WTC11 (cell line): ENCODE measurements around the gene PIGR. TPM values are rescaled to one million over a fixed set of nuclear protein-coding genes. Genes with fewer than 3 reads are reported as not detected.

Experiments used
- ATAC-seq: fragments of 200-7000 bp; cut with Tn5 transposase; 2 replicates; pipeline ENCODE4 v1.10.0; 2021; ENCODE audit warnings: mild to moderate bottlenecking, moderate library complexity
- CTCF ChIA-PET: fragments of 300-600 bp; sonication (Branson Sonifier 250); formaldehyde crosslinking; loops from one replicate; lab custom pipeline; 2021; ENCODE audit warnings: antibody characterized with exemption; lab: Charles Lee
- POLR2A ChIA-PET: fragments of 350-600 bp; sonication (Branson Sonifier 250); formaldehyde crosslinking; loops from one replicate; lab custom pipeline; 2021; ENCODE audit warnings: antibody characterized with exemption; lab: Charles Lee
- DNase-seq: peaks from one replicate; pipeline ENCODE4 v3.0.0; 2021; ENCODE audit warnings: low spot score
- H3K27ac Mint-ChIP-seq: 2 replicates; pipeline ENCODE4 v1.8.0; 2021; ENCODE audit warnings: mixed read lengths
- H3K27me3 Mint-ChIP-seq: 2 replicates; pipeline ENCODE4 v1.8.0; 2021; ENCODE audit warnings: low read depth, mild to moderate bottlenecking, moderate library complexity, mixed read lengths
- H3K36me3 Mint-ChIP-seq: 2 replicates; pipeline ENCODE4 v1.8.0; 2021; ENCODE audit warnings: mixed read lengths
- H3K4me1 Mint-ChIP-seq: 2 replicates; pipeline ENCODE4 v1.8.0; 2022; ENCODE audit warnings: mixed read lengths
- H3K4me3 Mint-ChIP-seq: 2 replicates; pipeline ENCODE4 v1.8.0; 2021; ENCODE audit warnings: mild to moderate bottlenecking, moderate library complexity, mixed read lengths
- H3K9me3 Mint-ChIP-seq: 2 replicates; pipeline ENCODE4 v1.8.0; 2021; ENCODE audit warnings: mixed read lengths
- GABPB1 ChIP-seq: sonication (generic); formaldehyde crosslinking; IDR thresholded peaks from 2 replicates; pipeline ENCODE4 v1.8.1; 2023; ENCODE audit warnings: mild to moderate bottlenecking, missing genetic modification reagents
- HMGA2 ChIP-seq: fragments of 250-450 bp; sonication (Bioruptor Pico); IDR thresholded peaks from 2 replicates; pipeline ENCODE4 v1.4.0; 2021; ENCODE audit warnings: mild to moderate bottlenecking, moderate library complexity
- JAZF1 ChIP-seq: fragments of 250-450 bp; sonication (Bioruptor Pico); IDR thresholded peaks from 2 replicates; pipeline ENCODE4 v1.9.0; 2021; ENCODE audit warnings: moderate library complexity, mild to moderate bottlenecking, inconsistent platforms
- KAT7 ChIP-seq: sonication (generic); formaldehyde crosslinking; IDR thresholded peaks from 2 replicates; pipeline ENCODE4 v1.8.1; 2023; ENCODE audit warnings: missing genetic modification reagents, mild to moderate bottlenecking, borderline replicate concordance
- MXD4 ChIP-seq: fragments of 250-450 bp; sonication (Bioruptor Pico); IDR thresholded peaks from 2 replicates; pipeline ENCODE4 v1.8.0; 2021; ENCODE audit warnings: mild to moderate bottlenecking, moderate library complexity, borderline replicate concordance
- PREB ChIP-seq: sonication (generic); formaldehyde crosslinking; IDR thresholded peaks from 2 replicates; pipeline ENCODE4 v1.8.1; 2022; ENCODE audit warnings: mild to moderate bottlenecking, missing genetic modification reagents, moderate library complexity, borderline replicate concordance
- RORB ChIP-seq: fragments of 250-450 bp; sonication (Bioruptor Pico); IDR thresholded peaks from 2 replicates; pipeline ENCODE4 v1.9.0; 2021; ENCODE audit warnings: mild to moderate bottlenecking
- SMAD3 ChIP-seq: sonication (generic); formaldehyde crosslinking; IDR thresholded peaks from 2 replicates; pipeline ENCODE4 v1.8.0; 2022; ENCODE audit warnings: missing genetic modification reagents, mild to moderate bottlenecking, borderline replicate concordance
- SMAD4 ChIP-seq: sonication (generic); formaldehyde crosslinking; IDR thresholded peaks from 2 replicates; pipeline ENCODE4 v1.8.0; 2022; ENCODE audit warnings: mild to moderate bottlenecking, missing genetic modification reagents
- SOX15 ChIP-seq: fragments of 250-450 bp; sonication (Bioruptor Pico); IDR thresholded peaks from 2 replicates; pipeline ENCODE4 v1.9.0; 2021; ENCODE audit warnings: mild to moderate bottlenecking
- SP1 ChIP-seq: sonication (generic); formaldehyde crosslinking; conservative IDR thresholded peaks from 2 replicates; pipeline ENCODE4 v1.8.1; 2022; ENCODE audit warnings: missing genetic modification reagents
- TP53 ChIP-seq: sonication (generic); formaldehyde crosslinking; IDR thresholded peaks from 2 replicates; pipeline ENCODE4 v1.8.1; 2023; ENCODE audit warnings: mild to moderate bottlenecking, missing genetic modification reagents
- ZBTB21 ChIP-seq: sonication (generic); formaldehyde crosslinking; IDR thresholded peaks from 2 replicates; pipeline ENCODE4 v1.8.1; 2023; ENCODE audit warnings: mild to moderate bottlenecking, missing genetic modification reagents, borderline replicate concordance
- ZNF263 ChIP-seq: sonication (generic); formaldehyde crosslinking; IDR thresholded peaks from 2 replicates; pipeline ENCODE4 v1.8.1; 2022; ENCODE audit warnings: low read depth, mild to moderate bottlenecking, moderate library complexity, missing genetic modification reagents
- ZNF396 ChIP-seq: fragments of 250-450 bp; sonication (Bioruptor Pico); IDR thresholded peaks from 2 replicates; pipeline ENCODE4 v1.8.0; 2021; ENCODE audit warnings: mild to moderate bottlenecking, moderate library complexity, borderline replicate concordance
- total RNA-seq: library from RNA; stranded (reverse); gene quantifications from 3 replicates; pipeline ENCODE4 v1.2.3, GENCODE V29; 2021
- TF ChIP-seq, protein P1 (sequence below): sonication (generic); formaldehyde crosslinking; IDR thresholded peaks from 2 replicates; pipeline ENCODE4 v1.8.0; 2022; ENCODE audit warnings: mild to moderate bottlenecking, missing genetic modification reagents
- TF ChIP-seq, protein P2 (sequence below): sonication (generic); formaldehyde crosslinking; IDR thresholded peaks from 2 replicates; pipeline ENCODE4 v1.8.1; 2022; ENCODE audit warnings: low read depth, mild to moderate bottlenecking, moderate library complexity, missing genetic modification reagents, borderline replicate concordance
- TF ChIP-seq, protein P3 (sequence below): sonication (generic); formaldehyde crosslinking; IDR thresholded peaks from 2 replicates; pipeline ENCODE4 v1.8.1; 2022; ENCODE audit warnings: low read depth, missing genetic modification reagents, borderline replicate concordance
- TF ChIP-seq, protein P4 (sequence below): sonication (generic); formaldehyde crosslinking; IDR thresholded peaks from 2 replicates; pipeline ENCODE4 v1.8.0; 2022; ENCODE audit warnings: mild to moderate bottlenecking, missing genetic modification reagents
- TF ChIP-seq, protein P5 (sequence below): fragments of 250-450 bp; sonication (Bioruptor Pico); IDR thresholded peaks from 2 replicates; pipeline ENCODE4 v1.9.0; 2021; ENCODE audit warnings: mild to moderate bottlenecking

Gene PIGR
- total RNA-seq, 1 experiment from 2014 or later: 1.9 TPM

DNA sequence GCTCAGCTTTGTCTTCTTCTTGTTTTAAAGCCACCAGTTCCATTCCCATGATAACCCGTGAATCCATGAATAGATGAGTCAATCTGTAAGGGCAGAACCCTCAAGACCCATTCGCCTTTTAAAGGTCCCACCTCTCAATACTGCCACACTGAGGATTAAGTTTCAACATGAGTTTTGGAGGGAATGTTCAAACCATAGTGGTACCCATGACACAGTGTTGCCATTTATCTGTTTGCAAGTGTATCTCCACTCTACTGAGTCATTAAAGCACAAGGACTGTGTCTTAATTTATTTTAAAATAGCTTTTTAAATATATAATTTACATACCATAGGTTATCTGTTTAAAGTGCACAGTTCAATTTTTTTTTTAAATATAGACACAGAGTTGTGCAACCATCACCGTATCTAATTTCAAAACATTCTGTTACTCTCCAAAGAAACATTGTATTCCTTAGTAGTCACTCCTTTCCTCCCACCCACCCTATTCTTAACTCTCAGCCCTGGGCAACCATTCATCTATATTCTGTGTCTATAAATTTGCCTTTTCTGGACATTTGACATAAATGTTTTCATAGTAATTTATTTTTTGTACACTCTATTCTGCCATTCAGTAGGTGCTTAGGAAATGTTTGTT is 53.8 kb downstream of the PIGR start:
- no peak for DNase-seq

GRCh38 chr1:206891412-206891811 is 54.9 kb downstream of the PIGR start:
- H3K9me3 Mint-ChIP-seq: no peaks in the 10 kb centered on the region
- ATAC-seq (no peak), DNase-seq (no peak)
- H3K4me1 Mint-ChIP-seq: peaks cover 23% of the 10 kb centered on the region
- ChIA-PET POLR2A (no interaction called here), CTCF (no interaction called here)
- TF ChIP-seq PREB: no peak
- TF ChIP-seq, protein P1, sequence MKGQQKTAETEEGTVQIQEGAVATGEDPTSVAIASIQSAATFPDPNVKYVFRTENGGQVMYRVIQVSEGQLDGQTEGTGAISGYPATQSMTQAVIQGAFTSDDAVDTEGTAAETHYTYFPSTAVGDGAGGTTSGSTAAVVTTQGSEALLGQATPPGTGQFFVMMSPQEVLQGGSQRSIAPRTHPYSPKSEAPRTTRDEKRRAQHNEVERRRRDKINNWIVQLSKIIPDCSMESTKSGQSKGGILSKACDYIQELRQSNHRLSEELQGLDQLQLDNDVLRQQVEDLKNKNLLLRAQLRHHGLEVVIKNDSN (CRISPR knock-in tag): no peak
- TF ChIP-seq SMAD3 (CRISPR knock-in tag): no peak
- TF ChIP-seq, protein P2, sequence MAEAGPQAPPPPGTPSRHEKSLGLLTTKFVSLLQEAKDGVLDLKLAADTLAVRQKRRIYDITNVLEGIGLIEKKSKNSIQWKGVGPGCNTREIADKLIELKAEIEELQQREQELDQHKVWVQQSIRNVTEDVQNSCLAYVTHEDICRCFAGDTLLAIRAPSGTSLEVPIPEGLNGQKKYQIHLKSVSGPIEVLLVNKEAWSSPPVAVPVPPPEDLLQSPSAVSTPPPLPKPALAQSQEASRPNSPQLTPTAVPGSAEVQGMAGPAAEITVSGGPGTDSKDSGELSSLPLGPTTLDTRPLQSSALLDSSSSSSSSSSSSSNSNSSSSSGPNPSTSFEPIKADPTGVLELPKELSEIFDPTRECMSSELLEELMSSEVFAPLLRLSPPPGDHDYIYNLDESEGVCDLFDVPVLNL: no peak
- TF ChIP-seq, protein P3, sequence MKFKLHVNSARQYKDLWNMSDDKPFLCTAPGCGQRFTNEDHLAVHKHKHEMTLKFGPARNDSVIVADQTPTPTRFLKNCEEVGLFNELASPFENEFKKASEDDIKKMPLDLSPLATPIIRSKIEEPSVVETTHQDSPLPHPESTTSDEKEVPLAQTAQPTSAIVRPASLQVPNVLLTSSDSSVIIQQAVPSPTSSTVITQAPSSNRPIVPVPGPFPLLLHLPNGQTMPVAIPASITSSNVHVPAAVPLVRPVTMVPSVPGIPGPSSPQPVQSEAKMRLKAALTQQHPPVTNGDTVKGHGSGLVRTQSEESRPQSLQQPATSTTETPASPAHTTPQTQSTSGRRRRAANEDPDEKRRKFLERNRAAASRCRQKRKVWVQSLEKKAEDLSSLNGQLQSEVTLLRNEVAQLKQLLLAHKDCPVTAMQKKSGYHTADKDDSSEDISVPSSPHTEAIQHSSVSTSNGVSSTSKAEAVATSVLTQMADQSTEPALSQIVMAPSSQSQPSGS: no peak
- TF ChIP-seq TP53 (CRISPR knock-in tag): no peak
- no peak for TF ChIP-seq ZBTB21 (CRISPR knock-in tag)
- no peak for TF ChIP-seq SMAD4 (CRISPR knock-in tag)
- TF ChIP-seq, protein P4, sequence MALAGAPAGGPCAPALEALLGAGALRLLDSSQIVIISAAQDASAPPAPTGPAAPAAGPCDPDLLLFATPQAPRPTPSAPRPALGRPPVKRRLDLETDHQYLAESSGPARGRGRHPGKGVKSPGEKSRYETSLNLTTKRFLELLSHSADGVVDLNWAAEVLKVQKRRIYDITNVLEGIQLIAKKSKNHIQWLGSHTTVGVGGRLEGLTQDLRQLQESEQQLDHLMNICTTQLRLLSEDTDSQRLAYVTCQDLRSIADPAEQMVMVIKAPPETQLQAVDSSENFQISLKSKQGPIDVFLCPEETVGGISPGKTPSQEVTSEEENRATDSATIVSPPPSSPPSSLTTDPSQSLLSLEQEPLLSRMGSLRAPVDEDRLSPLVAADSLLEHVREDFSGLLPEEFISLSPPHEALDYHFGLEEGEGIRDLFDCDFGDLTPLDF (CRISPR knock-in tag): no peak
- TF ChIP-seq JAZF1 (CRISPR knock-in tag): no peak
- TF ChIP-seq HMGA2 (CRISPR knock-in tag): no peak
- no peak for TF ChIP-seq KAT7 (CRISPR knock-in tag)
- H3K36me3 Mint-ChIP-seq: no peaks in the 10 kb centered on the region
- H3K4me3 Mint-ChIP-seq: no peak overlapping the region
- no peak overlapping the region for H3K27ac Mint-ChIP-seq
- H3K27me3 Mint-ChIP-seq: no peaks in the 10 kb centered on the region

More for the DNA sequence above, 53.8 kb downstream of the PIGR start:
- TF ChIP-seq MXD4 (no peak), SP1 (CRISPR knock-in tag) (no peak), ZNF263 (no peak), JAZF1 (CRISPR knock-in tag) (no peak), ZNF396 (CRISPR knock-in tag) (no peak), SOX15 (no peak), RORB (no peak), GABPB1 (CRISPR knock-in tag) (no peak)
- TF ChIP-seq, protein P5, sequence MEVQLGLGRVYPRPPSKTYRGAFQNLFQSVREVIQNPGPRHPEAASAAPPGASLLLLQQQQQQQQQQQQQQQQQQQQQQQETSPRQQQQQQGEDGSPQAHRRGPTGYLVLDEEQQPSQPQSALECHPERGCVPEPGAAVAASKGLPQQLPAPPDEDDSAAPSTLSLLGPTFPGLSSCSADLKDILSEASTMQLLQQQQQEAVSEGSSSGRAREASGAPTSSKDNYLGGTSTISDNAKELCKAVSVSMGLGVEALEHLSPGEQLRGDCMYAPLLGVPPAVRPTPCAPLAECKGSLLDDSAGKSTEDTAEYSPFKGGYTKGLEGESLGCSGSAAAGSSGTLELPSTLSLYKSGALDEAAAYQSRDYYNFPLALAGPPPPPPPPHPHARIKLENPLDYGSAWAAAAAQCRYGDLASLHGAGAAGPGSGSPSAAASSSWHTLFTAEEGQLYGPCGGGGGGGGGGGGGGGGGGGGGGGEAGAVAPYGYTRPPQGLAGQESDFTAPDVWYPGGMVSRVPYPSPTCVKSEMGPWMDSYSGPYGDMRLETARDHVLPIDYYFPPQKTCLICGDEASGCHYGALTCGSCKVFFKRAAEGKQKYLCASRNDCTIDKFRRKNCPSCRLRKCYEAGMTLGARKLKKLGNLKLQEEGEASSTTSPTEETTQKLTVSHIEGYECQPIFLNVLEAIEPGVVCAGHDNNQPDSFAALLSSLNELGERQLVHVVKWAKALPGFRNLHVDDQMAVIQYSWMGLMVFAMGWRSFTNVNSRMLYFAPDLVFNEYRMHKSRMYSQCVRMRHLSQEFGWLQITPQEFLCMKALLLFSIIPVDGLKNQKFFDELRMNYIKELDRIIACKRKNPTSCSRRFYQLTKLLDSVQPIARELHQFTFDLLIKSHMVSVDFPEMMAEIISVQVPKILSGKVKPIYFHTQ (CRISPR knock-in tag): no peak
- H3K36me3 Mint-ChIP-seq: no peaks in the 10 kb centered on the region
- ChIA-PET POLR2A (no interaction called here), CTCF (no interaction called here)
- H3K9me3 Mint-ChIP-seq: no peaks in the 10 kb centered on the region
- no peak overlapping the region for H3K4me3 Mint-ChIP-seq
- no peaks in the 10 kb centered on the region for H3K27me3 Mint-ChIP-seq
- H3K27ac Mint-ChIP-seq: no peak overlapping the region
- H3K4me1 Mint-ChIP-seq: peaks cover 23% of the 10 kb centered on the region
- no peak for ATAC-seq
